ENCODE measurements around the gene ENTREP3. TPM values are rescaled to one million over a fixed set of nuclear protein-coding genes. Genes with fewer than 3 reads are reported as not detected.

ENTREP3 gene
- total and polyA plus RNA-seq, 2 experiments from 2014 or later: 39.5 to 59.2 TPM

DNA sequence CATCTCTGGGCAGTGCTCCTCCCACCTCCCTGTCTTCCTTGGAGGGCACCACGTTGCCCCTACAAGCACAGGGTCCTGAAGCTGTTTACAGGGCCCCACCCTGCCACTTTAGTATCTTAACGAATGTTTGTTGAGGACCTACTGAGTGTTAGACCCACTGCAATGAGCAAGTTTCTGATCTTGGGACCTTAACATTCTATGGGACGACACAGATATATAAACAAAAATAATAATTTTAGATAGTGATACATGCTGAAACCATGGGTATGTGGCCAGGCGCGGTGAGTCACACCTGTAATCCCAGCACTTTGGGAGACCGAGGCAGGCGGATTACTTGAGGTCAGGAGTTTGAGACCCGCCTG is 10.1 kb downstream of the ENTREP3 start:
- TF ChIP-seq, protein P1, sequence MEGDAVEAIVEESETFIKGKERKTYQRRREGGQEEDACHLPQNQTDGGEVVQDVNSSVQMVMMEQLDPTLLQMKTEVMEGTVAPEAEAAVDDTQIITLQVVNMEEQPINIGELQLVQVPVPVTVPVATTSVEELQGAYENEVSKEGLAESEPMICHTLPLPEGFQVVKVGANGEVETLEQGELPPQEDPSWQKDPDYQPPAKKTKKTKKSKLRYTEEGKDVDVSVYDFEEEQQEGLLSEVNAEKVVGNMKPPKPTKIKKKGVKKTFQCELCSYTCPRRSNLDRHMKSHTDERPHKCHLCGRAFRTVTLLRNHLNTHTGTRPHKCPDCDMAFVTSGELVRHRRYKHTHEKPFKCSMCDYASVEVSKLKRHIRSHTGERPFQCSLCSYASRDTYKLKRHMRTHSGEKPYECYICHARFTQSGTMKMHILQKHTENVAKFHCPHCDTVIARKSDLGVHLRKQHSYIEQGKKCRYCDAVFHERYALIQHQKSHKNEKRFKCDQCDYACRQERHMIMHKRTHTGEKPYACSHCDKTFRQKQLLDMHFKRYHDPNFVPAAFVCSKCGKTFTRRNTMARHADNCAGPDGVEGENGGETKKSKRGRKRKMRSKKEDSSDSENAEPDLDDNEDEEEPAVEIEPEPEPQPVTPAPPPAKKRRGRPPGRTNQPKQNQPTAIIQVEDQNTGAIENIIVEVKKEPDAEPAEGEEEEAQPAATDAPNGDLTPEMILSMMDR (IDR thresholded peaks at IDR 0.05; ENCODE audit: low read depth, low read length): no peak
- H3K4me3 ChIP-seq: peak overlapping the region; percentile 23
- DNase-seq (ENCODE audit: low read depth in 1 of 2, low spot score in 1 of 2): no peak
- no peaks in the 10 kb centered on the region for H3K9me3 ChIP-seq (ENCODE audit: low read depth)
- H3K27me3 ChIP-seq: no peaks in the 10 kb centered on the region
- peaks cover 9% of the 10 kb centered on the region for H3K36me3 ChIP-seq
- H3K4me1 ChIP-seq (ENCODE audit: low read depth): peaks cover 3% of the 10 kb centered on the region
- peak overlapping the region; percentile 28 for H3K27ac ChIP-seq

DNA sequence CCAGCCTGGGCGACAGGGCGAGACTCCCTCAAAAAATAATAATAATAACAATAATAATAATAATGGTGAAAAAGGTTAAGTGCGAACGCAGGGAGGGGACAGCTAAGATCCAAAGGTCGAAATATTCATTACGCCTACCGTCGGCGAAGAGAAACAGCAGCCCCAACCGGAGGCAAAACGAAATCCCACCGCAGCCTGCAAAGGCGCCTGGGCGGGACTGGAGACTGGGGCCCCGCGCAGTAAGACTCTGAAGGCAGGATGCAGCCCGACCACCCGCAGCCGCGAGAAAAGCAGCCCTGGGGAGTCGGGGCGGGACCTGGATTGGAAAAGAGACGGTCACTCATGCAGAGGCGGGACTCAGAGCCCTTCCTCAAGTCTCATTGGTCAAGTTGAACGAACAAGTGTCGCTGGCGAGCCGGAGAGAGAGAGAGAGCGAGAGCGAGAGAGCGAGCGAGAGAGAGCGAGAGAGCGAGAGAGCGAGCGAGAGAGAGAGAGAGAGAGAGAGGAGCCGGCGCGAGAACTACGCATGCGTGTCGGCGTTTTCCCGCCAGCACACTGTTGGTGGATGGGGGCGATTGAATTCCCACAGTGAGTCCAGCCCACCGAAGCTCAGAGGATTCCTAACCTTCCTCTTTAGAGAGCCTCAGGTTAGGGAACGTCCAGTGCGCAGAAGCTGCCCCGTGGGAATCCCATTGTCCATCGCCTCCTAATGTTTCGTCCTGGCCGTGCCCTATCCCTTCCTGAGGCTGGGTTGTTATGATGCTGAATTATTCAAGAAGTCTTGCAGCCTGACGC is 10.7 kb downstream of the ENTREP3 start:
- DNase-seq (ENCODE audit: low read depth in 1 of 2, low spot score in 1 of 2): peak; percentile 99 to 100
- no peaks in the 10 kb centered on the region for H3K9me3 ChIP-seq (ENCODE audit: low read depth)
- H3K4me1 ChIP-seq (ENCODE audit: low read depth): peaks cover 3% of the 10 kb centered on the region
- H3K27me3 ChIP-seq: no peaks in the 10 kb centered on the region
- TF ChIP-seq, protein P1 (IDR thresholded peaks at IDR 0.05; ENCODE audit: low read depth, low read length): peak; percentile 30
- H3K27ac ChIP-seq: peak overlapping the region; percentile 61
- H3K36me3 ChIP-seq: peaks cover 9% of the 10 kb centered on the region
- peak overlapping the region; percentile 41 for H3K4me3 ChIP-seq

DNA sequence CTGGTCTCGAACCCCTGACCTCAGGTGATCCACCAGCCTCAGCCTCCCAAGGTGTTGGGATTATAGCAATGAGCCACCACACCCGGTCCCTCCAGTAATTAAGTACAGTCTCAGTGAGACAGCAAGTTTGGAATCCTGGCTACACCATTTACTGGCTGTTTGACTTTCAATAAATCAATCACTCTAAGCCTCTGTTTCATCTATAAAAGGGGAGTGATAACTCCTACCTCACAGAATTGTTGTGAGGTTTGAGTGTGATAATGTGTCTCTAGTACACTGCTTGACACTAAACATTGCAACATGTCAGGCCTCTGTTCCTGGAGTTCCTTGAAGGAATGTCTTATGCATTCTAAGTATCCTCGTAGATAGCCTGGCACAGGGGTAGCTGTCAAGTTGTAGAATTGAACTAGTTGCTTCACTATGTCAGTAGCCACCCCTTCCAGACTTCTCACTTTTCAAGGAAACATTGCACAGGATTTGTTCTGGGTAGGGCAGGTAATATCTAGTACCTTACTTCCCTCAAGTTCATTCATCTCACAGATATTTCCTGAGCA is 12.4 kb downstream of the ENTREP3 start:
- Histone ChIP-seq H3K27me3 (no peaks in the 10 kb centered on the region), H3K4me1 (ENCODE audit: low read depth) (peaks cover 3% of the 10 kb centered on the region), H3K9me3 (ENCODE audit: low read depth) (no peaks in the 10 kb centered on the region), H3K36me3 (peaks cover 2% of the 10 kb centered on the region), H3K4me3 (no peak overlapping the region), H3K27ac (no peak overlapping the region)
- peak in 1 of 2 donors; percentile 40 for DNase-seq (ENCODE audit: low read depth in 1 of 2, low spot score in 1 of 2)
- TF ChIP-seq, protein P1 (IDR thresholded peaks at IDR 0.05; ENCODE audit: low read depth, low read length): no peak

DNA sequence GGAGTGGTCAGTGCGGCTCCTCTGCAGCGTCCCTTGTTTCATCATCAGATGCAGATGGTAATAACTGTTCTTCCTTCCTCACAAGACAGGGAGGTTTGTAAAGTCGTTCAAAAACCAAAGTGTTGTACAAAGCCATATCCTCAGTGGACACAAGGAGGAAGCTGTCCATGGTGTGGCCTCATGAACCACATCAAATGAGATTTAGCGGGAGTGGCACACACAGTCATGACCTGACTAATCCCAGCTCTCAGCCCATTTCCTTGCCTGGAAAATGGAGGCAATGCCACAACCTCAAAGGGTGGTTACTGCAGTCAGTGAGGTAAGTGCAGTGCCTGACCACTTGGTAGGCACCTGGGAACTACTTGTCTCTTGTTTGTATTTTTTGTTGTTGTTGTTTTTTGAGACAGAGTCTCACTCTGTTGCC is 13.4 kb downstream of the ENTREP3 start:
- Histone ChIP-seq H3K27me3 (no peaks in the 10 kb centered on the region), H3K9me3 (ENCODE audit: low read depth) (no peaks in the 10 kb centered on the region), H3K27ac (no peak overlapping the region), H3K36me3 (no peaks in the 10 kb centered on the region), H3K4me1 (ENCODE audit: low read depth) (peaks cover 3% of the 10 kb centered on the region), H3K4me3 (no peak overlapping the region)
- TF ChIP-seq, protein P1 (IDR thresholded peaks at IDR 0.05; ENCODE audit: low read depth, low read length): no peak
- DNase-seq (ENCODE audit: low read depth in 1 of 2, low spot score in 1 of 2): no peak

DNA sequence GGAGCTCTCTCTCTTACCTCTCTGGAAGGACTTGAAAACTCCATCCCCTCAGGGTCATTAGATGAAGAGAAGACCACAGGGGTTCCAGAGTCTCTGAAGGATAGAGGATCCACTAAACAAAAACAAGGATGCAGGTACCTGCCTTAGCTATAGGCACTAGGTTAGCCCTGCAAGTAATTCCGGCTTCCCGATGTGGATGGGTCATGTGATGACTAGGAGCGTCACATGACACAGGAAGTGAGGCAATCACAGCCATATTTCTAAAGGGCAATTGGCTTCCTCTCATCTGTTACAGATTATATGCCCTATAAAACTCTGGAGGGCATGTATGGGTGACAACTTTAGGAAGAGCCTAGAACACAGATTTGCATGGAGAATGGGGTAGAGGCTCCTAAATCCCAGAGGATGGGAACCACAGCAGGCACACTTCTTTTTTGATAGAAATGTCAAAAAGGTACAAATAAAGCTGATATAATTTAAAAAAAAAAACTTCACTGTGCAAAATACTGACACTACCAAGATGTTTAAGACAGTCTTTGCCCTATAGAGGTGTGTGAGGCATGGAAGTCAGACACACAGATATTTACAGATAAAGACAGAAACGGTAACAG is 14.1 kb downstream of the ENTREP3 start:
- no peaks in the 10 kb centered on the region for H3K27me3 ChIP-seq
- no peaks in the 10 kb centered on the region for H3K36me3 ChIP-seq
- H3K4me3 ChIP-seq: peak overlapping the region; percentile 32
- DNase-seq (ENCODE audit: low read depth in 1 of 2, low spot score in 1 of 2): peak; percentile 80 to 84
- TF ChIP-seq, protein P1 (IDR thresholded peaks at IDR 0.05; ENCODE audit: low read depth, low read length): no peak
- no peak overlapping the region for H3K27ac ChIP-seq
- peaks cover 3% of the 10 kb centered on the region for H3K4me1 ChIP-seq (ENCODE audit: low read depth)
- no peaks in the 10 kb centered on the region for H3K9me3 ChIP-seq (ENCODE audit: low read depth)

Measured in cardiac muscle cell (in vitro differentiated cells and primary cell).